Esophagus squamous epithelium (tissue), 5 donors: ENCODE data around the gene TRPV2. TPM values are rescaled to one million over a fixed set of nuclear protein-coding genes. Genes with fewer than 3 reads are reported as not detected.

Source experiments
- DNase-seq: peaks from one replicate; lab custom pipeline; 2025; lab: John Stamatoyannopoulos, UW
- H3K27ac ChIP-seq, 4 donors: fragments of 200-600 bp; sonication (generic); one replicate each; pipeline ENCODE4 v1.5.1; 2016 to 2019; ENCODE audit warnings: mild to moderate bottlenecking in 1 of 4
- H3K27me3 ChIP-seq, 4 donors: fragments of 200-600 bp; sonication (generic); 1 replicate in 3 of 4; 2 replicates in 1 of 4; pipeline versions ENCODE4 v1.5.1 to v1.6.0; 2017 to 2021; ENCODE audit warnings: antibody characterized with exemption in 1 of 4
- H3K36me3 ChIP-seq, 3 donors: fragments of 200-600 bp; sonication (generic); one replicate each; pipeline ENCODE4 v1.5.1; 2016 to 2019
- H3K4me1 ChIP-seq, 3 donors: fragments of 200-600 bp; sonication (generic); one replicate each; pipeline ENCODE4 v1.5.1; 2017 to 2019
- H3K4me3 ChIP-seq, 4 donors: fragments of 200-600 bp; sonication (generic); 1 replicate in 3 of 4; 2 replicates in 1 of 4; pipeline ENCODE4 v1.5.1; 2016 to 2019; ENCODE audit warnings: mild to moderate bottlenecking in 2 of 4, moderate library complexity in 1 of 4
- H3K9me3 ChIP-seq, 3 donors: fragments of 200-600 bp; sonication (generic); one replicate each; pipeline ENCODE4 v1.5.1; 2016 to 2019
- CTCF ChIP-seq, 6 experiments: fragments of 450-650 bp in 4 of 6; fragments of 200-600 bp in 2 of 6; sonication (generic) in 2 of 6; IDR thresholded peaks; one replicate each; pipeline ENCODE4 v1.5.1; 2016 to 2019; ENCODE audit warnings: antibody characterized with exemption in 6 of 6, mild to moderate bottlenecking in 4 of 6, moderate library complexity in 4 of 6
- POLR2A ChIP-seq, 4 donors: fragments of 450-650 bp; IDR thresholded peaks; one replicate each; pipeline ENCODE4 v1.6.1; 2017; ENCODE audit warnings: antibody characterized with exemption in 4 of 4, mild to moderate bottlenecking in 4 of 4, moderate library complexity in 3 of 4
- WGBS, 2 donors: methylation state at CpG; one replicate each; pipeline ENCODE4 v1.1.5; 2018; 5-methylcytosine and 5-hydroxymethylcytosine counted together
- intact Hi-C: fragments of 100-400 bp; cut with DNase I; formaldehyde crosslinking; loops from one replicate; pipeline ENCODE4 v1.15.0; 2022
- small RNA-seq, 4 donors: library from RNA; depleted of rRNA; stranded (forward); fragments of <200 nt; gene quantifications; one replicate each; pipeline ENCODE3, GENCODE V24; 2016
- total RNA-seq, 4 donors: library from RNA; depleted of rRNA; stranded (reverse); fragments of >200 nt; gene quantifications; one replicate each; pipeline ENCODE4 v1.1.0, GENCODE V29; 2016
- donor health status: DM: yes; HTN: yes; CAD: no.

The TRPV2 gene
- total RNA-seq, 4 donors from 2014 or later: 1.7 to 8.4 (median 2.5) TPM

DNA sequence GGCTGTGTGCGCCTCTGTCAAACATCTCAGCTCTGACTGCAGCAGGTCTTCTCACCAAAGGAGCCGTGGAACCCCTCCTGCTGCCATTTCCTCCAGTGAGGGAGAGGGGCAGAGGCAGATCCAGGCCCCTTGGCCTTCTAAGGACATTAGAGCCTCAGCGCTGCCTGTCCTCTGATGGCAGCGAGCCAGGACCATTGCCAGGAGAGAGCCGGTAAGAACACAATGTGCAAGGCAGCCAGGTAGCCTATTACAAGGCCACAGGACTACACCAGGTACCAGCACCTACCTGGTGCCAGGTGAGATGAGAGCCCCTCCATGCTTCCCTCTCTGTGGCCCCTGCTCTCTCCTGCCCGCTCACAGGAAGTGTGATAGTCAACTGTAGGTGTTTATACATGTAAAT is 65.6 kb downstream of the TRPV2 start:
- Histone ChIP-seq H3K4me3 (no peak overlapping the region), H3K27ac (no peak overlapping the region), H3K9me3 (no peaks in the 10 kb centered on the region), H3K4me1 (peaks cover 0 to 31% (median 14%) of the 10 kb centered on the region in 3 donors), H3K36me3 (no peaks in the 10 kb centered on the region), H3K27me3 (no peaks in the 10 kb centered on the region)
- no peak for TF ChIP-seq POLR2A (IDR thresholded peaks at IDR 0.05)
- no peak for TF ChIP-seq CTCF (IDR thresholded peaks at IDR 0.05)
- 80 to 83% methylated on average over 2 to 4 of the region's 6 CpGs for WGBS, 2 donors
- intact Hi-C loops: no loop called here
- DNase-seq: no peak

DNA sequence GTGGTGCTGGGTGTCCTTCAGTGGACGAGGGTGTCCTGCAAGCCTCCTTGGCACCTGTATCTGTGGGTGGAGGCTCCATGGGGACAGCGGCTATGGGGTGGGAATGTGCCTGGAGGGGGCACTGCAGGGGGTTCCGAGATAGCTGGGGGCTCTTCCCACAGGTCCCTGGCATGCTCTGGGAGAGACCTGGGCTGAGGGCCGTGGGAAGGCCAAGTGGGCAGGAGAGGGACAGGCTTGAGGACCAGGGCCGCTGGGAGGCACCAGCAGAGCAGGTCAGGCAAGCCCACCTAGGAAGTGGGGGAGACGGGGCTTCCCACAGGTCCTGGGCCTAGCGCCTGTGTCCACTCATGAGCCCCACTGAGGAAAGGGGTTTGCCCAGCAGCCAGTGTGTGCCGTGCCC is 66.9 kb downstream of the TRPV2 start:
- DNase-seq: no peak

GRCh38 chr17:16483021-16483645 is 67.8 kb downstream of the TRPV2 start:
- H3K9me3 ChIP-seq: no peaks in the 10 kb centered on the region
- TF ChIP-seq CTCF (IDR thresholded peaks at IDR 0.05) (no peak), POLR2A (IDR thresholded peaks at IDR 0.05) (no peak)
- intact Hi-C loops: no loop called here
- no peaks in the 10 kb centered on the region for H3K36me3 ChIP-seq
- no peak overlapping the region for H3K27ac ChIP-seq
- no peak for DNase-seq
- peaks cover 0 to 33% (median 17%) of the 10 kb centered on the region in 3 donors for H3K4me1 ChIP-seq
- peaks cover 0 to 4% (median 0%) of the 10 kb centered on the region in 4 donors for H3K27me3 ChIP-seq
- WGBS, 2 donors: 70 to 80% methylated on average over 1 to 2 of the region's 8 CpGs
- H3K4me3 ChIP-seq: no peak overlapping the region

More for the DNA sequence above, 66.9 kb downstream of the TRPV2 start:
- WGBS, 2 donors: 98% methylated on average over 4 of the region's 8 CpGs; no CpG with 5 or more reads in 1 of the 2 donors
- H3K27ac ChIP-seq: no peak overlapping the region
- H3K9me3 ChIP-seq: no peaks in the 10 kb centered on the region
- peaks cover 0 to 39% (median 22%) of the 10 kb centered on the region in 3 donors for H3K4me1 ChIP-seq
- H3K4me3 ChIP-seq: no peak overlapping the region
- H3K27me3 ChIP-seq: no peaks in the 10 kb centered on the region
- H3K36me3 ChIP-seq: no peaks in the 10 kb centered on the region
- TF ChIP-seq POLR2A (IDR thresholded peaks at IDR 0.05): no peak
- TF ChIP-seq CTCF (IDR thresholded peaks at IDR 0.05): no peak
- intact Hi-C loops: no loop called here

- no peak overlapping the region for H3K27ac ChIP-seq
- no peak for DNase-seq
- no peaks in the 10 kb centered on the region for H3K9me3 ChIP-seq
Measured at GRCh38 chr17:16484445-16485175, 69.2 kb downstream of the TRPV2 start.

More at GRCh38 chr17:16484445-16485175, 69.2 kb downstream of the TRPV2 start:
- no peak for TF ChIP-seq POLR2A (IDR thresholded peaks at IDR 0.05)
- no peak for TF ChIP-seq CTCF (IDR thresholded peaks at IDR 0.05)
- H3K4me1 ChIP-seq: peaks cover 0 to 30% (median 17%) of the 10 kb centered on the region in 3 donors
- H3K27me3 ChIP-seq: peaks cover 0 to 14% (median 0%) of the 10 kb centered on the region in 4 donors
- intact Hi-C loops: no loop called here
- WGBS, 2 donors: 73 to 74% methylated on average over 17 to 19 of the region's 19 CpGs
- no peaks in the 10 kb centered on the region for H3K36me3 ChIP-seq
- no peak overlapping the region for H3K4me3 ChIP-seq

Small RNAs within 50 kb of the gene (small RNA-seq; reads per million reads assigned to genes)
- 0 reads per million in 4 donors for gene SNORD49A
- gene SNORD65: 0 reads per million in 4 donors

Other genes starting within 250 kb of the TRPV2 start
- 100 to 1,000 TPM in 1 of 4 donors, 10 to 100 TPM in 3; 52.5 to 188 (median 76.8) TPM for gene NCOR1, start 200.0 kb upstream of the TRPV2 start, total RNA-seq
- gene PIGL, start 198.4 kb upstream of the TRPV2 start, total RNA-seq: 10 to 100 TPM; 19.8 to 62.4 (median 26.5) TPM
- 1 to 10 TPM in 3 of 4 donors, under 1 TPM in 1; 0.56 to 5.1 (median 1.5) TPM for gene CENPV, start 62.1 kb upstream of the TRPV2 start, total RNA-seq
- 100 to 1,000 TPM; 360 to 590 (median 461) TPM for gene UBB, start 34.5 kb upstream of the TRPV2 start, total RNA-seq
- gene LRRC75A, start 76.6 kb downstream of the TRPV2 start, total RNA-seq: under 1 TPM in 2 of 4 donors, not detected in 2; 0.11 to 0.38 TPM
- gene ZNF287, start 153.6 kb downstream of the TRPV2 start, total RNA-seq: 1 to 10 TPM; 2.1 to 3.8 (median 2.2) TPM
- 1 to 10 TPM; 1.2 to 6.1 (median 2.4) TPM for gene ZNF624, start 238.3 kb downstream of the TRPV2 start, total RNA-seq